GM23248 (cell line): ENCODE results near the gene COA3.

Experiments
- EZH2 ChIP-seq: fragments of 200-600 bp; sonication (generic); IDR thresholded peaks from 2 replicates; pipeline ENCODE4 v1.6.1; 2018; ENCODE audit warnings: antibody characterized with exemption, mild to moderate bottlenecking; ENCODE audit not compliant: insufficient read depth, poor library complexity, severe bottlenecking
- EZH2phosphoT487 ChIP-seq: fragments of 200-600 bp; sonication (generic); IDR thresholded peaks from 2 replicates; pipeline ENCODE4 v1.6.1; 2018; ENCODE audit warnings: antibody characterized with exemption, moderate library complexity, mild to moderate bottlenecking, low read depth; ENCODE audit not compliant: insufficient read depth

- TF ChIP-seq EZH2phosphoT487 (no peak), EZH2 (no peak)
Measured at GRCh38 chr17:42843358-42843934, 44.9 kb upstream of the COA3 start.
